Esophagus squamous epithelium (tissue), 4 donors: ENCODE data around the gene FHIT.

Experiments
- POLR2A ChIP-seq, 4 donors: fragments of 450-650 bp; IDR thresholded peaks; one replicate each; pipeline ENCODE4 v1.6.1; 2017; ENCODE audit warnings: antibody characterized with exemption in 4 of 4, mild to moderate bottlenecking in 4 of 4, moderate library complexity in 3 of 4
- TF ChIP-seq, protein P1 (sequence below), 6 experiments: fragments of 450-650 bp in 4 of 6; fragments of 200-600 bp in 2 of 6; sonication (generic) in 2 of 6; IDR thresholded peaks; one replicate each; pipeline ENCODE4 v1.5.1; 2016 to 2019; ENCODE audit warnings: antibody characterized with exemption in 6 of 6, mild to moderate bottlenecking in 4 of 6, moderate library complexity in 4 of 6

DNA sequence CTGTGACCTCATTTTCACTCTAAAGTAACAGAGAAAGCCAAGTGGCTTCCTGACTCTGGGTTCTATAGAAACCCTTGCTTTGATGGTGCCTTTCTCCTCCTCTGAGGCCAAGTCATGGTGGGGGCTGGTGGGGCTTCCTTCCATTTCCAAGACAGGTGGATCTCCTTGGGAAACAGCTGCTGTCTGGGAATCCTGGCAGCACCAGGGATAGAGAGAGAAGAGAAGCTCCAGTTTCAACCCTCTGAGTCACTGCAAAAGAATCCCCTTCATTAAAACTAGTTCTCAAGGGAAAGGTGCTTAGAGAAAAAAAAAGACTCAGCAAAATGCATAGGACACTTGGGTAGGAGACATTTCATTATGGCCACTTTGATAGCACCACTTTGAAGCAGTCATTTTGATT, 614.4 kb downstream of the FHIT start:
- TF ChIP-seq, protein P1, sequence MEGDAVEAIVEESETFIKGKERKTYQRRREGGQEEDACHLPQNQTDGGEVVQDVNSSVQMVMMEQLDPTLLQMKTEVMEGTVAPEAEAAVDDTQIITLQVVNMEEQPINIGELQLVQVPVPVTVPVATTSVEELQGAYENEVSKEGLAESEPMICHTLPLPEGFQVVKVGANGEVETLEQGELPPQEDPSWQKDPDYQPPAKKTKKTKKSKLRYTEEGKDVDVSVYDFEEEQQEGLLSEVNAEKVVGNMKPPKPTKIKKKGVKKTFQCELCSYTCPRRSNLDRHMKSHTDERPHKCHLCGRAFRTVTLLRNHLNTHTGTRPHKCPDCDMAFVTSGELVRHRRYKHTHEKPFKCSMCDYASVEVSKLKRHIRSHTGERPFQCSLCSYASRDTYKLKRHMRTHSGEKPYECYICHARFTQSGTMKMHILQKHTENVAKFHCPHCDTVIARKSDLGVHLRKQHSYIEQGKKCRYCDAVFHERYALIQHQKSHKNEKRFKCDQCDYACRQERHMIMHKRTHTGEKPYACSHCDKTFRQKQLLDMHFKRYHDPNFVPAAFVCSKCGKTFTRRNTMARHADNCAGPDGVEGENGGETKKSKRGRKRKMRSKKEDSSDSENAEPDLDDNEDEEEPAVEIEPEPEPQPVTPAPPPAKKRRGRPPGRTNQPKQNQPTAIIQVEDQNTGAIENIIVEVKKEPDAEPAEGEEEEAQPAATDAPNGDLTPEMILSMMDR (IDR thresholded peaks at IDR 0.05): no peak
- TF ChIP-seq POLR2A (IDR thresholded peaks at IDR 0.05): no peak
